Measurements from ENCODE around the gene CYP2R1.

- no peak for TF ChIP-seq EZH2phosphoT487 (IDR thresholded peaks at IDR 0.05; ENCODE audit: low read depth, severe bottlenecking, unreplicated experiment)
- TF ChIP-seq CTCF (IDR thresholded peaks at IDR 0.05; ENCODE audit: poor library complexity) = no peak
- no peak for TF ChIP-seq EZH2 (IDR thresholded peaks at IDR 0.05; ENCODE audit: borderline replicate concordance)
Observed at GRCh38 chr11:14891143-14892035, 642 bp downstream of the CYP2R1 start.
